ENCODE results near the gene RNU1-3. TPM values are rescaled to one million over a fixed set of nuclear protein-coding genes. Genes with fewer than 3 reads are reported as not detected.
A peak's percentile ranks its signal among the peaks of the same experiment; 100 is the strongest.
"Not testable (repeated sequence)": the region's sequence is repeated elsewhere in the genome, so short reads cannot be mapped to it uniquely, and the experiment has no call there.

The RNU1-3 gene
- total RNA-seq, 2 donors from 2014 or later: 3,182 to 3,922 TPM

GRCh38 chr1:16644193-16644481 is 22.6 kb downstream of the RNU1-3 start:
- H3K4me1 Mint-ChIP-seq: no peaks in the 10 kb centered on the region
- peak; percentile 49 for ATAC-seq
- H3K4me3 Mint-ChIP-seq: no peak overlapping the region

GRCh38 chr1:16643476-16644192 is 23.1 kb downstream of the RNU1-3 start:
- not testable (repeated sequence) for H3K9me3 ChIP-seq (ENCODE audit: control insufficient read depth, low read length, poor library complexity, severe bottlenecking); H3K4me3 Mint-ChIP-seq; H3K27ac Mint-ChIP-seq; H3K4me1 Mint-ChIP-seq; H3K27me3 Mint-ChIP-seq; H3K36me3 Mint-ChIP-seq (ENCODE audit: low read depth)
- ATAC-seq (peak; percentile 4), DNase-seq (peak in 1 of 3 donors; percentile 8)

More at GRCh38 chr1:16644193-16644481, 22.6 kb downstream of the RNU1-3 start:
- H3K27ac Mint-ChIP-seq: no peak overlapping the region
- no peaks in the 10 kb centered on the region for H3K9me3 ChIP-seq (ENCODE audit: control insufficient read depth, low read length, poor library complexity, severe bottlenecking)
- no peak for DNase-seq
- no peaks in the 10 kb centered on the region for H3K36me3 Mint-ChIP-seq (ENCODE audit: low read depth)
- no peaks in the 10 kb centered on the region for H3K27me3 Mint-ChIP-seq

- H3K4me3 Mint-ChIP-seq; ATAC-seq; H3K4me1 Mint-ChIP-seq; H3K9me3 ChIP-seq (ENCODE audit: control insufficient read depth, low read length, poor library complexity, severe bottlenecking); H3K36me3 Mint-ChIP-seq (ENCODE audit: low read depth); H3K27me3 Mint-ChIP-seq; H3K27ac Mint-ChIP-seq: not testable (repeated sequence)
- DNase-seq: peak in 2 of 3 donors; percentile 14 to 17
Observed at GRCh38 chr1:16643001-16643411, 23.7 kb downstream of the RNU1-3 start.

GRCh38 chr1:16642025-16642966 is 24.5 kb downstream of the RNU1-3 start:
- H3K36me3 Mint-ChIP-seq (ENCODE audit: low read depth); ATAC-seq; H3K27ac Mint-ChIP-seq; H3K27me3 Mint-ChIP-seq; H3K4me1 Mint-ChIP-seq; H3K4me3 Mint-ChIP-seq; H3K9me3 ChIP-seq (ENCODE audit: control insufficient read depth, low read length, poor library complexity, severe bottlenecking): not testable (repeated sequence)
- peak in 1 of 3 donors; percentile 8 for DNase-seq

GRCh38 chr1:16641159-16641975 is 25.4 kb downstream of the RNU1-3 start:
- H3K4me3 Mint-ChIP-seq, H3K27me3 Mint-ChIP-seq, ATAC-seq: not testable (repeated sequence)

GRCh38 chr1:16639091-16640031 is 27.4 kb downstream of the RNU1-3 start:
- not testable (repeated sequence) for H3K4me1 Mint-ChIP-seq, H3K4me3 Mint-ChIP-seq

More at GRCh38 chr1:16641159-16641975, 25.4 kb downstream of the RNU1-3 start:
- H3K4me1 Mint-ChIP-seq; H3K9me3 ChIP-seq (ENCODE audit: control insufficient read depth, low read length, poor library complexity, severe bottlenecking); H3K36me3 Mint-ChIP-seq (ENCODE audit: low read depth); H3K27ac Mint-ChIP-seq; DNase-seq: not testable (repeated sequence)

GRCh38 chr1:16637941-16638778 is 28.6 kb downstream of the RNU1-3 start:
- not testable (repeated sequence) for H3K36me3 Mint-ChIP-seq (ENCODE audit: low read depth); H3K4me3 Mint-ChIP-seq; H3K27ac Mint-ChIP-seq; H3K27me3 Mint-ChIP-seq; H3K9me3 ChIP-seq (ENCODE audit: control insufficient read depth, low read length, poor library complexity, severe bottlenecking); H3K4me1 Mint-ChIP-seq; ATAC-seq
- peak in 1 of 3 donors; percentile 9 for DNase-seq

More at GRCh38 chr1:16639091-16640031, 27.4 kb downstream of the RNU1-3 start:
- H3K27me3 Mint-ChIP-seq; H3K27ac Mint-ChIP-seq; H3K36me3 Mint-ChIP-seq (ENCODE audit: low read depth); H3K9me3 ChIP-seq (ENCODE audit: control insufficient read depth, low read length, poor library complexity, severe bottlenecking); ATAC-seq: not testable (repeated sequence)
- DNase-seq: peak in 1 of 3 donors; percentile 12

- peak in 1 of 3 donors; percentile 8 for DNase-seq
- H3K27ac Mint-ChIP-seq; H3K4me1 Mint-ChIP-seq; ATAC-seq; H3K27me3 Mint-ChIP-seq; H3K4me3 Mint-ChIP-seq; H3K9me3 ChIP-seq (ENCODE audit: control insufficient read depth, low read length, poor library complexity, severe bottlenecking); H3K36me3 Mint-ChIP-seq (ENCODE audit: low read depth): not testable (repeated sequence)
Observed at GRCh38 chr1:16636551-16637195, 30.1 kb downstream of the RNU1-3 start.

- H3K27me3 Mint-ChIP-seq; H3K9me3 ChIP-seq (ENCODE audit: control insufficient read depth, low read length, poor library complexity, severe bottlenecking); DNase-seq; H3K4me3 Mint-ChIP-seq; H3K27ac Mint-ChIP-seq; H3K4me1 Mint-ChIP-seq; ATAC-seq; H3K36me3 Mint-ChIP-seq (ENCODE audit: low read depth): not testable (repeated sequence)
Observed at GRCh38 chr1:16635959-16636358, 30.8 kb downstream of the RNU1-3 start.

GRCh38 chr1:16633540-16634282 is 33.0 kb downstream of the RNU1-3 start:
- not testable (repeated sequence) for H3K4me3 Mint-ChIP-seq; H3K9me3 ChIP-seq (ENCODE audit: control insufficient read depth, low read length, poor library complexity, severe bottlenecking); DNase-seq; ATAC-seq; H3K27me3 Mint-ChIP-seq; H3K36me3 Mint-ChIP-seq (ENCODE audit: low read depth)
- Mint-ChIP-seq H3K27ac (peak overlapping the region; percentile 9), H3K4me1 (peaks cover 11% of the 10 kb centered on the region)
